ENCODE results near the gene GJA3. TPM values are rescaled to one million over a fixed set of nuclear protein-coding genes. Genes with fewer than 3 reads are reported as not detected.

GJA3 gene
- total and polyA plus RNA-seq, 9 of the 15 experiments (the other 6 are each of a cell fraction or from before 2014, with no cell fraction given), result 0.03 to 0.13 (median 0.04) TPM; not detected in 4

- TF ChIP-seq CEBPZ (IDR thresholded peaks at IDR 0.05; ENCODE audit: borderline replicate concordance, low read depth, low read length) (no peak), HMG20A (CRISPR knock-in tag; conservative IDR thresholded peaks at IDR 0.05) (no peak), ZNF239 (CRISPR knock-in tag; IDR thresholded peaks at IDR 0.05) (no peak), ZNF76 (CRISPR knock-in tag; IDR thresholded peaks at IDR 0.05; ENCODE audit: borderline replicate concordance) (no peak), GATA2 (CRISPR knock-in tag; IDR thresholded peaks at IDR 0.05) (no peak), SP1 (CRISPR knock-in tag; IDR thresholded peaks at IDR 0.05) (no peak), ZNF699 (CRISPR knock-in tag; IDR thresholded peaks at IDR 0.05; ENCODE audit: insufficient replicate concordance) (no peak)
Measured at GRCh38 chr13:20185366-20186056, 24.7 kb upstream of the GJA3 start (continued).
